Vagina (tissue), 2 donors: ENCODE measurements around the gene BCAS3. TPM values are rescaled to one million over a fixed set of nuclear protein-coding genes. Genes with fewer than 3 reads are reported as not detected.
"Not testable (repeated sequence)": the region's sequence is repeated elsewhere in the genome, so short reads cannot be mapped to it uniquely, and the experiment has no call there.

ENCODE experiments used
- DNase-seq, 2 donors: peaks; one replicate each; pipeline ENCODE4 v3.0.0-alpha.2; 2017; ENCODE audit errors: extremely low spot score in 2 of 2
- H3K27ac ChIP-seq: fragments of 200-600 bp; sonication (generic); one replicate; pipeline ENCODE4 v1.5.1; 2019
- H3K27me3 ChIP-seq: fragments of 200-600 bp; sonication (generic); one replicate; pipeline ENCODE4 v1.5.1; 2019
- H3K36me3 ChIP-seq, 2 donors: fragments of 200-600 bp; sonication (generic); one replicate each; pipeline ENCODE4 v1.5.1; 2017 to 2019
- H3K4me1 ChIP-seq: fragments of 200-600 bp; sonication (generic); one replicate; pipeline ENCODE4 v1.5.1; 2019
- H3K4me3 ChIP-seq, 2 donors: fragments of 200-600 bp; sonication (generic); 1 replicate in 1 of 2; 2 replicates in 1 of 2; pipeline ENCODE4 v1.5.1; 2016 to 2019
- H3K9me3 ChIP-seq: fragments of 200-600 bp; sonication (generic); one replicate; pipeline ENCODE4 v1.5.1; 2019
- CTCF ChIP-seq, 3 experiments: fragments of 450-650 bp in 2 of 3; fragments of 200-600 bp in 1 of 3; sonication (generic) in 1 of 3; IDR thresholded peaks; one replicate each; pipeline ENCODE4 v1.5.1; 2017 to 2019; ENCODE audit warnings: antibody characterized with exemption in 3 of 3, mild to moderate bottlenecking in 2 of 3, moderate library complexity in 2 of 3
- POLR2A ChIP-seq, 2 donors: fragments of 450-650 bp; IDR thresholded peaks; one replicate each; pipeline ENCODE4 v1.6.1; 2017; ENCODE audit warnings: antibody characterized with exemption in 2 of 2, mild to moderate bottlenecking in 2 of 2, moderate library complexity in 2 of 2
- POLR2AphosphoS5 ChIP-seq, 2 donors: sonication (generic); formaldehyde crosslinking; IDR thresholded peaks; one replicate each; pipeline ENCODE4 v1.9.0; 2017; ENCODE audit warnings: antibody characterized with exemption in 2 of 2, mild to moderate bottlenecking in 2 of 2, low read depth in 1 of 2; ENCODE audit not compliant: insufficient read depth in 1 of 2
- intact Hi-C: fragments of 100-400 bp; cut with DNase I; formaldehyde crosslinking; loops from one replicate; pipeline ENCODE4 v1.15.1; 2023
- small RNA-seq: library from RNA; depleted of rRNA; stranded (forward); fragments of <200 nt; gene quantifications from one replicate; pipeline ENCODE3, GENCODE V24; 2016
- total RNA-seq: library from RNA; depleted of rRNA; stranded (reverse); fragments of >200 nt; gene quantifications from one replicate; pipeline ENCODE4 v1.2.3, GENCODE V29; 2016

The BCAS3 gene
- total RNA-seq, 1 donor from 2014 or later: 33.1 TPM

GRCh38 chr17:61440697-61441096, 763.0 kb downstream of the BCAS3 start:
- DNase-seq: no peak
- Histone ChIP-seq H3K4me1 (peaks cover 14% of the 10 kb centered on the region), H3K36me3 (no peaks in the 10 kb centered on the region), H3K4me3 (no peak overlapping the region), H3K27ac (no peak overlapping the region), H3K27me3 (no peaks in the 10 kb centered on the region), H3K9me3 (no peaks in the 10 kb centered on the region)
- TF ChIP-seq POLR2AphosphoS5 (IDR thresholded peaks at IDR 0.05; ENCODE audit: insufficient read depth in 1 of 2, low read depth in 1 of 2) (no peak), CTCF (IDR thresholded peaks at IDR 0.05) (no peak), POLR2A (IDR thresholded peaks at IDR 0.05) (no peak)
- intact Hi-C loops: no loop called here

GRCh38 chr17:61441507-61441906, 763.9 kb downstream of the BCAS3 start:
- H3K4me3 ChIP-seq, H3K27me3 ChIP-seq, intact Hi-C loops, H3K36me3 ChIP-seq, H3K9me3 ChIP-seq, H3K27ac ChIP-seq, DNase-seq: not testable (repeated sequence)
- peaks cover 14% of the 10 kb centered on the region for H3K4me1 ChIP-seq

GRCh38 chr17:61442136-61442775, 764.6 kb downstream of the BCAS3 start:
- no peaks in the 10 kb centered on the region for H3K9me3 ChIP-seq
- no peaks in the 10 kb centered on the region for H3K27me3 ChIP-seq
- H3K4me1 ChIP-seq: peaks cover 14% of the 10 kb centered on the region
- TF ChIP-seq POLR2A (IDR thresholded peaks at IDR 0.05): no peak
- no peak for TF ChIP-seq CTCF (IDR thresholded peaks at IDR 0.05)
- TF ChIP-seq POLR2AphosphoS5 (IDR thresholded peaks at IDR 0.05; ENCODE audit: insufficient read depth in 1 of 2, low read depth in 1 of 2): no peak
- DNase-seq: no peak
- intact Hi-C loops: no loop called here
- H3K36me3 ChIP-seq: no peaks in the 10 kb centered on the region
- H3K27ac ChIP-seq: no peak overlapping the region
- H3K4me3 ChIP-seq: no peak overlapping the region

Small RNA genes lying within 50 kb of the gene (small RNA-seq; reads per million reads assigned to genes)
- gene RF00019: not detected
- gene RN7SL448P: not detected
- not detected for gene RN7SL606P
- gene RNU6-623P: not detected

Other genes with a start within 250 kb of the BCAS3 start
- gene APPBP2, start 151.6 kb upstream of the BCAS3 start, total RNA-seq: 23.6 TPM
- gene PPM1D, start 77.7 kb upstream of the BCAS3 start, total RNA-seq: 9.8 TPM